GM12872 (cell line): Measurements from ENCODE around the gene RBMS3.

Experiments used
- TF ChIP-seq, protein P1 (sequence below): IDR thresholded peaks from 3 replicates; pipeline ENCODE4 v1.5.1; 2011; ENCODE audit warnings: low read depth, mild to moderate bottlenecking, low read length, moderate library complexity; ENCODE audit not compliant: insufficient read depth

The RBMS3 gene

GRCh38 chr3:29889215-29889614 is 608.3 kb downstream of the RBMS3 start:
- TF ChIP-seq, protein P1, sequence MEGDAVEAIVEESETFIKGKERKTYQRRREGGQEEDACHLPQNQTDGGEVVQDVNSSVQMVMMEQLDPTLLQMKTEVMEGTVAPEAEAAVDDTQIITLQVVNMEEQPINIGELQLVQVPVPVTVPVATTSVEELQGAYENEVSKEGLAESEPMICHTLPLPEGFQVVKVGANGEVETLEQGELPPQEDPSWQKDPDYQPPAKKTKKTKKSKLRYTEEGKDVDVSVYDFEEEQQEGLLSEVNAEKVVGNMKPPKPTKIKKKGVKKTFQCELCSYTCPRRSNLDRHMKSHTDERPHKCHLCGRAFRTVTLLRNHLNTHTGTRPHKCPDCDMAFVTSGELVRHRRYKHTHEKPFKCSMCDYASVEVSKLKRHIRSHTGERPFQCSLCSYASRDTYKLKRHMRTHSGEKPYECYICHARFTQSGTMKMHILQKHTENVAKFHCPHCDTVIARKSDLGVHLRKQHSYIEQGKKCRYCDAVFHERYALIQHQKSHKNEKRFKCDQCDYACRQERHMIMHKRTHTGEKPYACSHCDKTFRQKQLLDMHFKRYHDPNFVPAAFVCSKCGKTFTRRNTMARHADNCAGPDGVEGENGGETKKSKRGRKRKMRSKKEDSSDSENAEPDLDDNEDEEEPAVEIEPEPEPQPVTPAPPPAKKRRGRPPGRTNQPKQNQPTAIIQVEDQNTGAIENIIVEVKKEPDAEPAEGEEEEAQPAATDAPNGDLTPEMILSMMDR: no peak

GRCh38 chr3:29890801-29891200 is 609.9 kb downstream of the RBMS3 start:
- TF ChIP-seq, protein P1: no peak

DNA sequence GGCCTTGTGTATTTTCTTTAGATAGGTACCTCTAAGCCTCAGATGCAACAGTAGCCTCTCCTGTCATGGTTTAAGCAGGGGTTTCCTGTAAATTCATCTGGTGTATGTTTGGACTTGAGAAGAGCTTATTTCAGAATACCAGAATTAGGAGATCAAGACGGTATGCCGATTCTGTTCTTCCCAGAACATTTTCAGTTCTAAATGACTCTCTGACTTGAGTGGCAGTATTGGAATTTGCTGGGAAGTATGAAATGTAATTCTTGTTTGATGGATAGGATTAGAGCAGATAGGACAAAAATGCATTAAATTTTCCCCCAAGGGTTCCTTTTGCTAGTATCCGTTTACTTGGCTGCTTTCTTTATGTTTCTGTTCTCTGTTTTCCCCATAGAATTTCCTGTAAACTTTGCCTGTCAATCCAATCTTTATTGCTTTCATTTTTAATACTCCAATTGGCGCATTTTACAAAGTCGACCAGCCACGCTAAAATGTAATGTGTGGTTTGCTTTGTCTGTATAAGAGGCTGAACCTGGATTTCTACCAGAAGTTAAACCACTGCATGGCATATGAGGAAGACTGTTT is 612.2 kb downstream of the RBMS3 start:
- TF ChIP-seq, protein P1: no peak

DNA sequence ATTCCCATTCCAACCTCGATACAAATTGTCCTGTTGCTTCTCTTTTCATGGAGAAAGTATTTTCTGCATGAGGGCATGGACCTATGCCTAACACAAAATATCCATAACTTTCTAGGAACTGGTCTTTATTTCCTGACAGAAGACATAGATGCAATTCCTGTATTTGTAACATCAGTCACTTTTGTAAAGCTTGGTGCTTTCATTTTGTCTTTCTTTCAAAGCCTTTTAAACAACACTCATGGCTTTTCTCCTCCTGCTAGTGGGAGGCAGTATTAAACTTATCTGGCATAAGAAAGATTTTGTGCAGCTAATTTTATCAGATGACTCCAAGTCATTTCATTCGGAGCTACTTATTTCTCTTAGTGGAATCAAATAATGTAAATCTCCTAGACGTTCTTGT is 616.0 kb downstream of the RBMS3 start:
- TF ChIP-seq, protein P1: no peak

GRCh38 chr3:29898171-29898965 is 617.5 kb downstream of the RBMS3 start:
- TF ChIP-seq, protein P1: no peak

GRCh38 chr3:29899021-29899420 is 618.1 kb downstream of the RBMS3 start:
- TF ChIP-seq, protein P1: no peak

GRCh38 chr3:29901097-29901496 is 620.2 kb downstream of the RBMS3 start:
- TF ChIP-seq, protein P1: no peak
